ENCODE measurements around the gene EPB42.

The EPB42 gene

GRCh38 chr15:43220991-43221403 lies at the start of gene EPB42:
EPB42 (minus strand) TSS chr15:43221018; CDS start chr15:43220825, 193 bp downstream.
- no peak for DNase-seq

- peak in 5 of 14 donors; percentile 18 to 60 (median 28) for DNase-seq
These were observed 49.4 kb upstream of the EPB42 start for GRCh38 chr15:43270113-43270665.

GRCh38 chr15:43268111-43269105 lies 47.6 kb upstream of the EPB42 start:
- peak in 1 of 14 donors; percentile 14 for DNase-seq

GRCh38 chr15:43267439-43267838 lies 46.6 kb upstream of the EPB42 start:
- DNase-seq = no peak

GRCh38 chr15:43266834-43267233 lies 46.0 kb upstream of the EPB42 start, which contains the start of gene TGM5:
TGM5 (minus strand) TSS chr15:43266928; CDS start chr15:43266849, 79 bp downstream.
- DNase-seq = no peak

GRCh38 chr15:43266386-43266785 lies 45.6 kb upstream of the EPB42 start:
- no peak for DNase-seq

GRCh38 chr15:43260011-43260615 lies 39.3 kb upstream of the EPB42 start:
- DNase-seq = no peak

- no peak for DNase-seq
These were observed 38.0 kb upstream of the EPB42 start for GRCh38 chr15:43258781-43259180.

GRCh38 chr15:43256341-43256740 lies 35.5 kb upstream of the EPB42 start:
- no peak for DNase-seq

GRCh38 chr15:43255376-43255775 lies 34.6 kb upstream of the EPB42 start:
- DNase-seq = no peak

- DNase-seq = no peak
These were observed 32.9 kb upstream of the EPB42 start for GRCh38 chr15:43253431-43254403.

GRCh38 chr15:43251871-43252250 lies 31.0 kb upstream of the EPB42 start:
- DNase-seq = no peak

- DNase-seq = no peak
These were observed 30.5 kb upstream of the EPB42 start for GRCh38 chr15:43251185-43251870.

GRCh38 chr15:43250785-43251184 lies 30.0 kb upstream of the EPB42 start:
- no peak for DNase-seq

- DNase-seq = no peak
These were observed 28.9 kb upstream of the EPB42 start for GRCh38 chr15:43249699-43250203.

GRCh38 chr15:43249236-43249635 lies 28.4 kb upstream of the EPB42 start:
- no peak for DNase-seq

GRCh38 chr15:43246261-43246774 lies 25.5 kb upstream of the EPB42 start:
- DNase-seq = no peak

GRCh38 chr15:43244092-43244491 lies 23.3 kb upstream of the EPB42 start:
- DNase-seq = no peak

- no peak for DNase-seq
These were observed 22.3 kb upstream of the EPB42 start for GRCh38 chr15:43243020-43243645.

- no peak for DNase-seq
These were observed 21.8 kb upstream of the EPB42 start for GRCh38 chr15:43242616-43243015.
